Activated naive CD4-positive, alpha-beta T cell treated with anti-CD3 and anti-CD28 coated beads, Interleukin-2, amount 10 ng/mL, durations not matched to agents 7 days and 5 days (primary cell): ENCODE results near the gene NOS1AP.
"Not testable (repeated sequence)": the region's sequence is repeated elsewhere in the genome, so short reads cannot be mapped to it uniquely, and the experiment has no call there.

Source experiments
- CTCF ChIA-PET: fragments of 350-600 bp; sonication (Branson Sonifier 250); formaldehyde crosslinking; loops from one replicate; lab custom pipeline; 2021; ENCODE audit warnings: antibody characterized with exemption; lab: Charles Lee
- DNase-seq: peaks from one replicate; pipeline ENCODE4 v3.0.0-alpha.2; 2020
- H3K27ac Mint-ChIP-seq: one replicate; pipeline ENCODE4 v1.8.0; 2021; ENCODE audit warnings: mild to moderate bottlenecking, moderate library complexity, mixed read lengths
- H3K27me3 Mint-ChIP-seq: one replicate; pipeline ENCODE4 v1.8.0; 2021; ENCODE audit warnings: mild to moderate bottlenecking, mixed read lengths
- H3K36me3 Mint-ChIP-seq: one replicate; pipeline ENCODE4 v1.8.0; 2021; ENCODE audit warnings: mixed read lengths
- H3K4me1 Mint-ChIP-seq: one replicate; pipeline ENCODE4 v1.8.0; 2021; ENCODE audit warnings: mixed read lengths
- H3K4me3 Mint-ChIP-seq: one replicate; pipeline ENCODE4 v1.8.0; 2021; ENCODE audit warnings: mild to moderate bottlenecking, moderate library complexity, mixed read lengths
- H3K9me3 Mint-ChIP-seq: one replicate; pipeline ENCODE4 v1.8.0; 2021; ENCODE audit warnings: mixed read lengths

NOS1AP gene

DNA sequence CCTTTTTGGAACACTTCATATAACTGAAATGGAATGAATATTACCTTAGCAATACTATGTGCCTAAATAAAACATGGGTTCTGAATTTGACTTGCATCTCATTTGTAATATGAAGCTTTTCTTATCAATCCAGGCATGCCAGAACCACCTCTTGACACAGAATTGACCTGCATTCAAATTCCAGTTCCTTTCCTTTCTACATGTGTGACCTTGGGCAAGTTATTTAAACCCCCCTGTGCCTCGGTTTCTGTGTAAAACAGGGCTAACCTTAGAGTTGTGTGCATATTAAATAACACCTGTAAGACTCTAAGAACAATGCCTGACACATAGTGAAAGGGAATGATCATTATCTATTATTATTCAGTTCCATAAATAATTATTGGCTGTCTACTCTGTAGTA lies 2.0 kb upstream of the NOS1AP start:
- CTCF ChIA-PET, result interaction anchor here (1.3 to 1.5 kb wide), 2 partner anchors 11 to 290 kb away, joined by 3 read pairs; no protein-coding TSS in a partner anchor
- Mint-ChIP-seq H3K36me3 (no peaks in the 10 kb centered on the region), H3K4me3 (no peak overlapping the region), H3K9me3 (no peaks in the 10 kb centered on the region), H3K27ac (no peak overlapping the region), H3K27me3 (peaks cover 59% of the 10 kb centered on the region), H3K4me1 (peaks cover 3% of the 10 kb centered on the region)
- no peak for DNase-seq

DNA sequence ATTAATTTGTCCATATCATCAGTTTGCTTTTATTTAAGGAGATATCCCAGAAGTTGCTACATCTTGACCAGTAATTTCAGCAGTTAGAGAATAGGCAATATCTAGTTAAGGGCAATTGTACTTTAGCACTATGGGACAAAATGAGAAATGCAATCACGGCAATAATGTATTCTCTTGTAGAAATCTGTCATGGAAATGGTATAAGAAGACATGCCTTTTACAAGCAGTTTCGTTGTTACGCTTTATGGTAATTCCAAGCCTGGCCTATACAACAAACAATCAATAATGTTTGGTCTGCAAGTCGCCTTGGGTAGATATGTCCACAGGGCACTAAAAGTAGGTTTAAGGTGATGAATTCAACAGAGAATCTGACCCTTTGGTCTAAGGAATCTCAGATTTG lies 1.2 kb upstream of the NOS1AP start:
- Mint-ChIP-seq H3K27me3 (peaks cover 58% of the 10 kb centered on the region), H3K36me3 (no peaks in the 10 kb centered on the region), H3K9me3 (no peaks in the 10 kb centered on the region), H3K4me3 (no peak overlapping the region), H3K27ac (no peak overlapping the region), H3K4me1 (peaks cover 3% of the 10 kb centered on the region)
- CTCF ChIA-PET, result interaction anchor here (1.0 kb wide), 1 partner anchor 12 kb away, joined by 3 read pairs; no protein-coding TSS in a partner anchor
- DNase-seq, result no peak

DNA sequence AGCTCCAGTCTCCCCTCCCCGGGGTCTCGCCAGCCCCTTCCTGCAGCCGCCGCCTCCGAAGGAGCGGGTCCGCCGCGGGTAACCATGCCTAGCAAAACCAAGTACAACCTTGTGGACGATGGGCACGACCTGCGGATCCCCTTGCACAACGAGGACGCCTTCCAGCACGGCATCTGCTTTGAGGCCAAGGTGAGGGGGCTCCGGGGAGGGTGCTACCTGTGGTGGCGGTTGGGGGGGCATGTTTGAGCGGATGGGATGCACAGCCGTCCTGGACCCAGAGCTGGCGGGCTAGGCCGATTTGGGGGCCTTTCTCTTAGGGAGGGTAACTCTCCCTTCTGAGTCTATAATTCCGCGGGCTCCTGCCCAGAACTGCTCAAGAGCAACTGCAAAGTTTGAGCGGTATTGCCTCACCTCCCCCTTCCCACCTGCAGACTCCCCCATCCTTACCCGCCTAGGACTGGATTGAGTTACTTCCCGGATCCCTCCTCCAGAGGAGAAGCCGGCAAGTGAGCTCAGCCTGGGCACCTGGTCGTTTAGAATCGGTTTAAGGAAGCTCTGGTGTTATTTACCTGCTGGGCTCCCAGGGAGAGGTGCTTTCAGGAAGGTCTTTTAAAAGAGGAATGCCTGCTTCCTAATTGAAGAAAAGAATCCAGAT lies 730 bp downstream of the NOS1AP start:
- H3K4me1 Mint-ChIP-seq, result peaks cover 3% of the 10 kb centered on the region
- H3K9me3 Mint-ChIP-seq, result no peaks in the 10 kb centered on the region
- DNase-seq, result peak; percentile 33
- peaks cover 61% of the 10 kb centered on the region for H3K27me3 Mint-ChIP-seq
- CTCF ChIA-PET, result interaction anchor here (1.1 to 1.5 kb wide), 3 partner anchors 14 to 321 kb away, joined by 3 to 6 read pairs (median 3); no protein-coding TSS in a partner anchor
- no peaks in the 10 kb centered on the region for H3K36me3 Mint-ChIP-seq
- H3K4me3 Mint-ChIP-seq, result peak overlapping the region; percentile 75
- H3K27ac Mint-ChIP-seq, result no peak overlapping the region

DNA sequence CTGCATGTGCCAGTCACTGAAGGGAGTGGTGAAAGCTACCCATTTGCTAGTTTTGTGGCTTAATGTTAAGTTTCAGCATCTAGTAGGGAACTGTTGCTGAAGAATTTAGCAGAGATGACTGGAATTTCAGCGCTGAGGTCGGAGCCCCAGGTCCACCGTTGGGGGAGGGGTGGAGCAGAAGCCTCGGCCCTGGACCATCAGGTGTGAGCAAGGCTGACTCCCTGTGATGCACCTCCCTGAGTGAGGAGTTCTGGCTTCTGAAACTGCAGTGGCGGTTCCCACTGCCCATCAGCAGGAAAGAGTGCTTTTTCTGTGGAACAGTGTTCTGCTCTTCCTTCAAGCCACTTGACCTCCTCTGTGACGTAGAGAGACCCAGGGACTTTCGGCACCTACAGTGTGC lies 1.3 kb downstream of the NOS1AP start:
- H3K4me1 Mint-ChIP-seq, result peaks cover 3% of the 10 kb centered on the region
- CTCF ChIA-PET, result interaction anchor here (1.2 to 1.5 kb wide), 2 partner anchors 21 to 321 kb away, joined by 3 to 6 read pairs; no protein-coding TSS in a partner anchor

DNA sequence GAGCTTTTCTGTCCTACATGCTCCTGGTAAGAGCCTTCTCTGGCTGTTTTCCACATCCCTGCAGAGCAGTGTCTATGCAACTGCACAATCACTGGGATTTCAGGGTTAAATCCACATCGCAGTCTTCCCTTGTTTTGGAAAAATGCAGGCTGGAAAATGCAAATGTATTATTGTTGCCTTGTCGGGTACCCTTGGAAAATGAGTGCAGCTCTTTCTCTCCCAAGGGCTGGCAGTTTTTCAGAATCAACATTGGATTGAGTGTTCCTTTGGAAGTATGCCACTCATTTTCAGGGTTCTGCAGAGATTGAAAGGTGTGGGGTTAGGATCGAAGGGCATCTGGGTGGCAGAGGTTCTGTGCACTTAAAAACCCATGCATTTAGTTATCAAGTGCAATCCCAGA lies 3.2 kb downstream of the NOS1AP start:
- Mint-ChIP-seq H3K36me3 (no peaks in the 10 kb centered on the region), H3K27ac (no peak overlapping the region), H3K27me3 (peaks cover 68% of the 10 kb centered on the region), H3K4me1 (peaks cover 3% of the 10 kb centered on the region), H3K9me3 (no peaks in the 10 kb centered on the region), H3K4me3 (no peak overlapping the region)
- no peak for DNase-seq
- CTCF ChIA-PET, result no interaction called here

More for the DNA sequence above, 1.3 kb downstream of the NOS1AP start:
- Mint-ChIP-seq H3K27ac (no peak overlapping the region), H3K9me3 (no peaks in the 10 kb centered on the region), H3K36me3 (no peaks in the 10 kb centered on the region), H3K4me3 (peak overlapping the region; percentile 21), H3K27me3 (peaks cover 60% of the 10 kb centered on the region)
- DNase-seq, result no peak

DNA sequence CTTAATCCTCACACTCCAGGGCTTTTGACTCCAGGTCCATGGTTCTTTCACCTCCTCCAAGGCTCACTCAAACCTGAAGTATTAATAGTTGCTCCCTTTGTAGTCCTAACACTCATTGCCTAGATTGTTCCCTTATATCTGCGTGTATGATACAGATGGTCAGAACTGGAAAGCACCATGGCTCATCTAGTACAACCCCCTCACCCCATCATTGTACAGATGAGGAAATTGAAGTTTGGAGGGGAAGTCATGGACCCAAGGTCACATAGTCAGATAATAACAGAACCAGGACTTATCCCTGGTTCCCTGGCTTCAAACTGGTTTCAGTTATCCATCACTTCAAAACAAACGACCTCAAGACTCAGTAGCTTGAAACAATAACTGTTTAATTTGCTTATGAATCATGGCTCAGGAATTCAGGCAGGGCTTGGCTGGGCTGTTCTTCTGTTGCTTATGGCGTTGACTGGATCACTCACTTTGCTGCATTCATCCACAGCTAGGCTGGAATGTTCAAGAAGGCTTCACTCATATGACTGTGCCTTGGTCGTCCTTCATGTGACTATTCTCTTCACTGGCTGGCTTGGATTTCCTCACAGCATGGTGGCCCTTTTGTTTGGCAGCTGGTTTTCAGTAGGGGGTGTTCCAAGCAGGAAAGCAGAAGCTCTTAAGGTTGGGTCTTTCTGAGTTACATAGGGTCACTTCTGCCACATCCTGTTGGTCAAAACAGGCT lies 5.0 kb downstream of the NOS1AP start:
- Mint-ChIP-seq H3K4me3 (no peak overlapping the region), H3K9me3 (no peaks in the 10 kb centered on the region), H3K36me3 (no peaks in the 10 kb centered on the region), H3K4me1 (no peaks in the 10 kb centered on the region), H3K27ac (no peak overlapping the region), H3K27me3 (peaks cover 70% of the 10 kb centered on the region)
- DNase-seq, result no peak
- CTCF ChIA-PET, result no interaction called here

DNA sequence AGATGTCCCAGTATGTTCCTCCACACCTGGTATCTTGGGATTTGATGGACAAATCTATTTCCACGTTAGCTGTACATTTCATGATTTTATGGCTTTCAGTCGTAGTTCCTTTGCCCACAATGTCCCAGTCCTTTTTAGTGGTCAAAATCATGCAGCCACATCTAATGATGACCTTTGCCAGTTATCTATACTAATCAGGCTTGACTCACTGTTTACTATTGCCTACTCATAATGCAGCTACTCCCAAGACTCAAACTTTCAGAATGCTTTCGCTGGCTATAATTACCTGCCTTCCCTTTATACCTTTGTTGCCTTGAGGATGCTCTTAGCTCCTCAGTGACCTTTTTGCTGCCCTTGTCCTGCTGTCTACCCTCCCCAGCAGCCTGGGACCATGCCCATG lies 6.4 kb downstream of the NOS1AP start:
- H3K36me3 Mint-ChIP-seq, result no peaks in the 10 kb centered on the region
- CTCF ChIA-PET, result no interaction called here
- H3K27me3 Mint-ChIP-seq, result peaks cover 61% of the 10 kb centered on the region
- H3K4me1 Mint-ChIP-seq, result no peaks in the 10 kb centered on the region
- no peaks in the 10 kb centered on the region for H3K9me3 Mint-ChIP-seq
- no peak overlapping the region for H3K4me3 Mint-ChIP-seq
- no peak overlapping the region for H3K27ac Mint-ChIP-seq
- no peak for DNase-seq

DNA sequence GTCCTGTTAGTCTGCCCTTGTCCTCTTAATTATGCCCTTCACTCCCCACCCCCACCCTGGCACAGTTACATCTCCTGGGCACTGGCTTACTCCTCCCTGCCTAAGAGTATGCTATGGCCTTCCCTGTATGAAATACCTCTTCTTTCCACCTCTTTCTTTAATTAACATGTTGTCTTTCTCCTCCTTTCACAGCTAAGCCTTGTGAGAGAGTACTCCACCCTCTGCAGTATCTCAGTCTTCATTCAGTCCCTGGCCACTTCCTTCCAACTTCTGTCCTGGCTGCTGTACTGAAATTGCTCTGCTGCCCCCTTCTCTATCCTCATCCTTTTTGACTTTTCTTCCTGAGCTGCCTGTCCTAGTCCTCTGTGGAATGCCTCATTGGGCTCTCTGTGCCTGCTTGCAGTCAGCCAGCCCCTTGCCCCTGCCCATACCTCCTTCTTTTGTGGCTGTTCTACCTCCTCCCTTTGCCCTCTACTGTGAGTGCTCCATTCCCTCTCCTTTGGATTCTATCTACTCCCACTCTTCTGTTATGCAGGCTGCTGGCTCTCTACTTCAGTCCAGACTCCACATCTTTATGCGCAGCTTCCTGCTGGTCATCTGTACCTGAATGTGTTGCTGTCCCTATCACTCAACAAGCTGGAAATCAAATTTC lies 8.3 kb downstream of the NOS1AP start:
- Mint-ChIP-seq H3K9me3 (no peaks in the 10 kb centered on the region), H3K4me3 (no peak overlapping the region), H3K27me3 (peaks cover 48% of the 10 kb centered on the region), H3K4me1 (no peaks in the 10 kb centered on the region), H3K36me3 (no peaks in the 10 kb centered on the region), H3K27ac (no peak overlapping the region)
- CTCF ChIA-PET, result interaction anchor here (0.5 to 0.7 kb wide), 2 partner anchors 8 to 316 kb away, joined by 3 read pairs; partner anchors contain the start of gene NOS1AP
- no peak for DNase-seq

DNA sequence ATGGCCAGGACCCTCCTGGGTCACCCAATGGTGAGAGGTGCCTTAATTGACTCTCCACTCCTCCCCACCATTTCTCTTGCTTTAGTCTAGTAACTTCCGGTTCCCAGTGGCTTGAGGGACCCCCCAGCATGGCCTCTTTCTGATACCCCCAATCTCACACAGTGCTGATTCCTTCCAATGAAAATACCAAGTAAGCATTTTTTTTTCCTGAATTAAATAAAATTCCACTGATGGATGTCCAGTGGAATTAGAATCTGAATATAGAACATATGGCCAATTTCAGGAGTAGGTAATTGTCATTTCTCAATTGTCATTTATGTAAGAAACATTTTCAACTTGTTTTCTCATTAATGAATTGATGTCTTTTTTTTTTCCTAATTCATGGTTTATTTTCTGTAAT lies 9.5 kb downstream of the NOS1AP start:
- Mint-ChIP-seq H3K27me3 (peaks cover 39% of the 10 kb centered on the region), H3K27ac (no peak overlapping the region), H3K36me3 (no peaks in the 10 kb centered on the region), H3K9me3 (no peaks in the 10 kb centered on the region), H3K4me1 (no peaks in the 10 kb centered on the region), H3K4me3 (no peak overlapping the region)
- CTCF ChIA-PET, result no interaction called here
- no peak for DNase-seq

DNA sequence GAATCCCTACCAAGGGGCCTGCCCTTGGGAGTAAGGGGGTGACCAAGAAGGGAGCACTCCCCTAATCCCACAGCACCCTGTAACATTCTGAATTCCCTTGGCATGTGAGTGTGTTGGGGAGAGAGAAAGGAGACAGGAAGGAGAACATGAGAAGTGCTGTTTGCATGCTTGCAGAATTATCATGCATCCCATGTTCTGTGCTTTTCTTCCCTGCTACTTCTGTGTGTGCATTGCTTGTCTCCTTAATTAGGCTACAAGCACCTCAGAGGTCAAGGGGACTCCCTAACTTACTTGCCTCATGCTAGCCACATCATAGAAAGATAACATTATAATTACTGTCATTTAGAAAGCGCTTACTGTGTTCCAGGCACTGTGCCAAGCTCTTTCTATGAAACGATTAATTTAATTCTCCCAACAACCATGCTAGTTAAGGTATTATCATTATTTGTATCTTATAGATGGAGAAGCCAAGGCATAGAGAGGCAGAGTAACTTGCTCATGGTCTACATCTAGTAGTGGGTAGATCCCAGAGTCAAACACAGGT lies 11.1 kb downstream of the NOS1AP start:
- CTCF ChIA-PET, result interaction anchor here (1.1 kb wide), 1 partner anchor 24 kb away, joined by 4 read pairs; no protein-coding TSS in a partner anchor
- H3K4me1 Mint-ChIP-seq, result no peaks in the 10 kb centered on the region
- H3K27ac Mint-ChIP-seq, result no peak overlapping the region
- no peaks in the 10 kb centered on the region for H3K9me3 Mint-ChIP-seq
- no peaks in the 10 kb centered on the region for H3K36me3 Mint-ChIP-seq
- no peak for DNase-seq
- H3K4me3 Mint-ChIP-seq, result no peak overlapping the region
- H3K27me3 Mint-ChIP-seq, result peaks cover 31% of the 10 kb centered on the region

DNA sequence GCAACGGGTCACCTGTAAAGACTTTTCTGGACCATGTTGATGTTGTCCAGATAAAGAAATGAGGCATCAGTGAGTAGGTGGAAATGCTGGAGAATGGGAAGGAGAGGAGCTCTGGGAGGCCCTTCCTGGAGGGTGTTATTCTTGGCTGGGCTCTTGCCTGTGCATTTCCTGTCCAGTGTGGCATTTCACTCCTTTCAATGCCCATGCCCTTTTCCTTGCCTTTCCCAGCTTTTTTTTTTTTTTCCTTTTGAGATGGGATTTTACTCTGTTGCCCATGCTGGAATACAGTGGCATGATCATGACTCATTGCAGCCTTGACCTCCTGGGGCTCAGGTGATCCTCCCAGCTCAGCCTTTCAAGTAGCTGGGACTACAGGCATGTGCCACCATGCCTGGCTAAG lies 11.8 kb downstream of the NOS1AP start:
- CTCF ChIA-PET, result interaction anchor here (0.8 to 1.1 kb wide), 2 partner anchors 25 to 289 kb away, joined by 3 to 4 read pairs; no protein-coding TSS in a partner anchor

DNA sequence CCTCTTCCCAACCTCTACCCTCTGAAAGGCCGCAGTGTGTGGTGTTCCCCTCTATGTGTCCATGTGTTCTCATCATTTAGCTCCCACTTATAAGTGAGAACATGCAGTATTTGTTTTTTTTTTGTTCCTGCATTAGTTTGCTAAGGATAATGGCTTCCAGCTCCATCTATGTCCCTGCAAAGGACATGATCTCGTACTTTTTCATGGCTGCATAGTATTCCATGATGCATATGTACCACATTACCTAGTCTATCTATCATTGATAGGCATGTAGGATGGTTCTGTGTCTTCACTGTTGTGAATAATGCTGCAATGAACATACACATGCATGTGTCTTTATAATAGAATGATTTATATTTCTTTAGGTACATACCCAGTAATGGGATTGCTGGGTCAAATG lies 12.6 kb downstream of the NOS1AP start:
- H3K4me3 Mint-ChIP-seq, H3K27ac Mint-ChIP-seq, DNase-seq, H3K9me3 Mint-ChIP-seq, H3K36me3 Mint-ChIP-seq, H3K4me1 Mint-ChIP-seq: not testable (repeated sequence)
- CTCF ChIA-PET, result interaction anchor here (0.8 kb wide), 1 partner anchor 290 kb away, joined by 3 read pairs; no protein-coding TSS in a partner anchor
- peaks cover 26% of the 10 kb centered on the region for H3K27me3 Mint-ChIP-seq

More for the DNA sequence above, 11.8 kb downstream of the NOS1AP start:
- peaks cover 26% of the 10 kb centered on the region for H3K27me3 Mint-ChIP-seq
- H3K4me3 Mint-ChIP-seq, result no peak overlapping the region
- H3K27ac Mint-ChIP-seq, result no peak overlapping the region
- H3K36me3 Mint-ChIP-seq, result no peaks in the 10 kb centered on the region
- no peaks in the 10 kb centered on the region for H3K4me1 Mint-ChIP-seq
- H3K9me3 Mint-ChIP-seq, result no peaks in the 10 kb centered on the region
- DNase-seq, result no peak

DNA sequence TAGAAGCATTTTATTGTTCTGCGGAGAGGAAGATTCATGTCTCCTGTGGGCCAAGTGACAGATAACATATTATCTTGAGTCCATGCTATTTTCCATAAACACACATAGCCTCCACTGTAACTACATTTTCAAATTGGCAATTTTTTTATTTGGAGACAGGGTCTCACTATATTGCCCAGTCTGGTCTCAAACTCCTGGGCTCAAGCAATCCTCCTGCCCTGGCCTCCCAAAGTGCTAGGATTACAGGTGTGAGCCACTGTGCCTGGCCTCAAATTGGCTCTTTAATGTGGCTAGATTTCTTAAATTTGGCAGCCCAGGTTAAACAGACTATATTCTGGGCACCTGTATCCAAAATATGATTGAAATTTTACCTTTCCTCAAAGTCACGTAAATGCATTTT lies 13.8 kb downstream of the NOS1AP start:
- Mint-ChIP-seq H3K27me3 (peaks cover 19% of the 10 kb centered on the region), H3K9me3 (no peaks in the 10 kb centered on the region), H3K4me3 (no peak overlapping the region), H3K4me1 (no peaks in the 10 kb centered on the region), H3K36me3 (no peaks in the 10 kb centered on the region), H3K27ac (no peak overlapping the region)
- CTCF ChIA-PET, result no interaction called here
- no peak for DNase-seq

DNA sequence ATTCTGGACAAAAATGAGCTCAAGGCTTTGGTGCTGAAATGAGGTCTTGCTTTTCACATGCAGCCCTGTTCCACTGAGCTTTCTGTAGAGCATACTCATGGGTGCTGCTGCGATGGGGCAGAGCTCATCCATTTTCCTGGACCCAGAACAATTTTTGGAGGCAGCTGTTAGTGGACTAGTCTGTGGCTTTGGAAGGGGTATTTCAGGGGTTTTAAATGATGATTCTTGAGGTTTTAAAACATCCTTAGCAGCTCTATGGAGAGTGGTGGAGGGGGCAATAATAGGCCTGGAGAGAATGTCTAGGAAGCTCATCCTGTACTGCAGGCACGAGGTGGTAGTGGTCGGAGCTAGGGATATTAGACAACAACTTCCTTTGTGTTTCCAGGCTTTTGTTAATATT lies 16.5 kb downstream of the NOS1AP start:
- Mint-ChIP-seq H3K4me3 (no peak overlapping the region), H3K9me3 (no peaks in the 10 kb centered on the region), H3K4me1 (no peaks in the 10 kb centered on the region), H3K27ac (no peak overlapping the region), H3K27me3 (peaks cover 8% of the 10 kb centered on the region), H3K36me3 (no peaks in the 10 kb centered on the region)
- CTCF ChIA-PET, result interaction anchor here (0.6 to 1.0 kb wide), 2 partner anchors 18 to 30 kb away, joined by 3 read pairs; no protein-coding TSS in a partner anchor
- no peak for DNase-seq
